Astrocyte (in vitro differentiated cells and primary cell): ENCODE measurements around the gene CHD9NB. TPM values are rescaled to one million over a fixed set of nuclear protein-coding genes. Genes with fewer than 3 reads are reported as not detected.

Source experiments
- DNase-seq: peaks from one replicate; pipeline ENCODE4 v3.0.0-alpha.2; 2010; ENCODE audit warnings: low read depth
- FAIRE-seq: peaks from 2 replicates; lab custom pipeline; 2011; peaks lifted over from hg19 to GRCh38; lab: Jason Lieb, UNC
- H2AFZ ChIP-seq: 2 replicates; pipeline ENCODE4 v1.6.0; 2012; ENCODE audit warnings: low read depth, low read length, inconsistent platforms
- H3K27ac ChIP-seq: 2 replicates; pipeline ENCODE4 v1.5.1; 2011; ENCODE audit warnings: low read depth, low read length, inconsistent platforms
- H3K27me3 ChIP-seq: 2 replicates; pipeline ENCODE4 v1.6.0; 2011; ENCODE audit warnings: low read length, inconsistent platforms; ENCODE audit not compliant: insufficient read depth
- H3K36me3 ChIP-seq: 2 replicates; pipeline ENCODE4 v1.5.1; 2011; ENCODE audit warnings: low read length, inconsistent platforms; ENCODE audit not compliant: insufficient read depth
- H3K4me1 ChIP-seq: 2 replicates; pipeline ENCODE4 v1.5.1; 2011; ENCODE audit warnings: low read length, inconsistent platforms; ENCODE audit not compliant: insufficient read depth
- H3K4me2 ChIP-seq: 2 replicates; pipeline ENCODE4 v1.6.0; 2012; ENCODE audit warnings: low read length, inconsistent platforms
- H3K4me3 ChIP-seq: 2 replicates; pipeline ENCODE4 v1.5.1; 2011; ENCODE audit warnings: low read depth, mild to moderate bottlenecking, low read length, inconsistent platforms; ENCODE audit not compliant: insufficient read depth
- H3K79me2 ChIP-seq: 2 replicates; pipeline ENCODE4 v1.6.0; 2012; ENCODE audit warnings: mild to moderate bottlenecking, low read length, inconsistent platforms; ENCODE audit not compliant: insufficient read depth
- H3K9ac ChIP-seq: 2 replicates; pipeline ENCODE4 v1.6.0; 2012; ENCODE audit warnings: mild to moderate bottlenecking, low read length, inconsistent platforms
- H3K9me3 ChIP-seq: 2 replicates; pipeline ENCODE4 v1.5.1; 2012; ENCODE audit warnings: low read depth, mild to moderate bottlenecking, low read length, inconsistent platforms; ENCODE audit not compliant: insufficient read depth
- H4K20me1 ChIP-seq: 2 replicates; pipeline ENCODE4 v1.6.0; 2012; ENCODE audit warnings: low read length, inconsistent platforms; ENCODE audit not compliant: insufficient read depth
- H3K27ac Mint-ChIP-seq: one replicate; pipeline ENCODE4 v1.8.0; 2021; ENCODE audit warnings: mild to moderate bottlenecking, mixed read lengths; ENCODE audit not compliant: unreplicated experiment
- H3K27me3 Mint-ChIP-seq: one replicate; pipeline ENCODE4 v1.8.0; 2021; ENCODE audit warnings: low read depth, mixed read lengths; ENCODE audit not compliant: unreplicated experiment
- H3K36me3 Mint-ChIP-seq: one replicate; pipeline ENCODE4 v1.8.0; 2021; ENCODE audit warnings: low read depth, mixed read lengths; ENCODE audit not compliant: unreplicated experiment
- H3K4me1 Mint-ChIP-seq: one replicate; pipeline ENCODE4 v1.8.0; 2021; ENCODE audit warnings: low read depth, mixed read lengths; ENCODE audit not compliant: unreplicated experiment
- H3K4me3 Mint-ChIP-seq: one replicate; pipeline ENCODE4 v1.8.0; 2021; ENCODE audit warnings: mild to moderate bottlenecking, moderate library complexity, mixed read lengths; ENCODE audit not compliant: unreplicated experiment
- H3K9me3 Mint-ChIP-seq: one replicate; pipeline ENCODE4 v1.8.0; 2021; ENCODE audit warnings: mild to moderate bottlenecking, mixed read lengths; ENCODE audit not compliant: unreplicated experiment
- CTCF ChIP-seq: IDR thresholded peaks from 2 replicates; pipeline ENCODE4 v1.5.1; 2011; ENCODE audit warnings: low read depth, mild to moderate bottlenecking, inconsistent platforms, low read length, moderate library complexity; ENCODE audit not compliant: insufficient read depth
- EZH2 ChIP-seq: IDR thresholded peaks from 2 replicates; pipeline ENCODE4 v1.6.1; 2012; ENCODE audit warnings: mild to moderate bottlenecking, low read length, inconsistent platforms; ENCODE audit not compliant: insufficient read depth
- total RNA-seq: library from RNA; stranded (reverse); gene quantifications from 2 replicates; pipeline ENCODE4 v1.2.1, GENCODE V29; 2021

Gene CHD9NB
- total RNA-seq, 1 donor from 2014 or later: 3.3 TPM

DNA sequence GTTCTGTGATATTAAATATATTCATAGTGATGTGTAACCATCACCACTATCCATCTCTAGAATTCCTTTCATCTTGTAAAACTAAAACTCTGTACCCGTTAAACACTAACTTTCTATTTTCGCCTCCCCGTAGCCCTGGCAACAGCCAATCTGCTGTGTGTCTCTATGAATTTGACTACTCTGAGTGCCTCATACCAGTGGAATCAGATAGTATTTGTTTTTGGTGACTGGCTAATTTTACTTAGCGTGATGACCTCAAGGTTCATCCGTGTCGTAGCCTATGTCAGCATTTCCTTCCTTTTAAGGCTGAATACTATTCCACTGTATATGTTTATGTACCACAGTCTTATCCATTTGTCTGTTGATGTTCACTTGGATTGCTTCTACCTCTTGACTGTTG lies 20.3 kb upstream of the CHD9NB start:
- FAIRE-seq: no peak

GRCh38 chr16:53071748-53072301 lies 19.1 kb upstream of the CHD9NB start:
- Mint-ChIP-seq H3K4me1 (peaks cover 3% of the 10 kb centered on the region), H3K27me3 (no peaks in the 10 kb centered on the region), H3K36me3 (peaks cover 22% of the 10 kb centered on the region), H3K9me3 (peaks cover 22% of the 10 kb centered on the region), H3K4me3 (no peak overlapping the region), H3K27ac (no peak overlapping the region)
- Histone ChIP-seq H3K27ac (no peak overlapping the region), H3K4me3 (no peak overlapping the region), H3K27me3 (no peaks in the 10 kb centered on the region), H3K79me2 (peaks cover 65% of the 10 kb centered on the region), H3K4me2 (no peak overlapping the region), H3K4me1 (peaks cover 5% of the 10 kb centered on the region), H3K36me3 (no peaks in the 10 kb centered on the region), H2AFZ (no peak overlapping the region), H4K20me1 (peaks cover 5% of the 10 kb centered on the region), H3K9me3 (no peaks in the 10 kb centered on the region), H3K9ac (no peak overlapping the region)
- no peak for FAIRE-seq
- no peak for DNase-seq
- TF ChIP-seq EZH2: no peak
- TF ChIP-seq CTCF: no peak

More for the DNA sequence above, 20.3 kb upstream of the CHD9NB start:
- Histone ChIP-seq H2AFZ (no peak overlapping the region), H3K9me3 (no peaks in the 10 kb centered on the region), H3K9ac (no peak overlapping the region), H3K36me3 (no peaks in the 10 kb centered on the region), H3K27ac (no peak overlapping the region), H4K20me1 (peaks cover 5% of the 10 kb centered on the region), H3K4me1 (peaks cover 5% of the 10 kb centered on the region), H3K4me3 (no peak overlapping the region), H3K4me2 (no peak overlapping the region), H3K27me3 (no peaks in the 10 kb centered on the region), H3K79me2 (peaks cover 57% of the 10 kb centered on the region)
- H3K27me3 Mint-ChIP-seq: no peaks in the 10 kb centered on the region
- H3K9me3 Mint-ChIP-seq: peaks cover 22% of the 10 kb centered on the region
- DNase-seq: no peak
- H3K36me3 Mint-ChIP-seq: peaks cover 25% of the 10 kb centered on the region
- TF ChIP-seq EZH2: no peak
- no peak for TF ChIP-seq CTCF
- no peak overlapping the region for H3K27ac Mint-ChIP-seq
- peaks cover 3% of the 10 kb centered on the region for H3K4me1 Mint-ChIP-seq
- no peak overlapping the region for H3K4me3 Mint-ChIP-seq

DNA sequence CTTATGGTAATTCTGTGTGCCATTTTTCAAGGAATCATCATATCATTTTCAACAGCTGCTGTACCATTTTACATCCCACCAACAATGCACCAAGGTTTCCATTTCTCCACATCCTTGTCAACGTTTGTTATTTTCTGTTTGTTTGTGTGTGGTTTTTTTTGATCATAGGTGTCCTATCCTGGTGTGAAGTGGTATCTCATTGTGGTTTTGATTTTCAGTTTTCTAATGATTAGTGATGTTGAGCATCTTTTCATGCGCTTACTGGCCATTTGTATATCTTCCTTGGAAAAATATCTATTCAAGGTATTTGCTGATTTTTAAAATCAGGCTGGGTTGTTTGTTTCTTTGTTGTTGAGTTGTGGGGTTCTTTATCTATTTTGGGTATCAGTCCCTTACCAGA lies 17.1 kb upstream of the CHD9NB start:
- no peak overlapping the region for H3K4me3 Mint-ChIP-seq
- H3K4me3 ChIP-seq: no peak overlapping the region
- no peaks in the 10 kb centered on the region for H3K9me3 ChIP-seq
- H3K79me2 ChIP-seq: peaks cover 76% of the 10 kb centered on the region
- no peaks in the 10 kb centered on the region for H3K27me3 Mint-ChIP-seq
- H3K27me3 ChIP-seq: no peaks in the 10 kb centered on the region
- no peak overlapping the region for H2AFZ ChIP-seq
- peaks cover 16% of the 10 kb centered on the region for H3K36me3 Mint-ChIP-seq
- TF ChIP-seq CTCF: no peak
- TF ChIP-seq EZH2: no peak
- no peak for FAIRE-seq
- no peak overlapping the region for H3K9ac ChIP-seq
- no peak for DNase-seq
- peaks cover 13% of the 10 kb centered on the region for H3K9me3 Mint-ChIP-seq
- H4K20me1 ChIP-seq: peaks cover 16% of the 10 kb centered on the region
- no peaks in the 10 kb centered on the region for H3K36me3 ChIP-seq
- H3K27ac Mint-ChIP-seq: no peak overlapping the region
- H3K4me1 Mint-ChIP-seq: peaks cover 17% of the 10 kb centered on the region
- H3K4me1 ChIP-seq: peaks cover 5% of the 10 kb centered on the region
- no peak overlapping the region for H3K4me2 ChIP-seq
- H3K27ac ChIP-seq: no peak overlapping the region
